ENCODE results near the gene RPS6KC1.

RPS6KC1 gene

GRCh38 chr1:213162862-213163261, 111.8 kb downstream of the RPS6KC1 start:
- TF ChIP-seq, protein P1, sequence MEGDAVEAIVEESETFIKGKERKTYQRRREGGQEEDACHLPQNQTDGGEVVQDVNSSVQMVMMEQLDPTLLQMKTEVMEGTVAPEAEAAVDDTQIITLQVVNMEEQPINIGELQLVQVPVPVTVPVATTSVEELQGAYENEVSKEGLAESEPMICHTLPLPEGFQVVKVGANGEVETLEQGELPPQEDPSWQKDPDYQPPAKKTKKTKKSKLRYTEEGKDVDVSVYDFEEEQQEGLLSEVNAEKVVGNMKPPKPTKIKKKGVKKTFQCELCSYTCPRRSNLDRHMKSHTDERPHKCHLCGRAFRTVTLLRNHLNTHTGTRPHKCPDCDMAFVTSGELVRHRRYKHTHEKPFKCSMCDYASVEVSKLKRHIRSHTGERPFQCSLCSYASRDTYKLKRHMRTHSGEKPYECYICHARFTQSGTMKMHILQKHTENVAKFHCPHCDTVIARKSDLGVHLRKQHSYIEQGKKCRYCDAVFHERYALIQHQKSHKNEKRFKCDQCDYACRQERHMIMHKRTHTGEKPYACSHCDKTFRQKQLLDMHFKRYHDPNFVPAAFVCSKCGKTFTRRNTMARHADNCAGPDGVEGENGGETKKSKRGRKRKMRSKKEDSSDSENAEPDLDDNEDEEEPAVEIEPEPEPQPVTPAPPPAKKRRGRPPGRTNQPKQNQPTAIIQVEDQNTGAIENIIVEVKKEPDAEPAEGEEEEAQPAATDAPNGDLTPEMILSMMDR (IDR thresholded peaks at IDR 0.05; ENCODE audit: low read depth, low read length), result no peak
- H3K4me3 ChIP-seq (ENCODE audit: low read depth, low read length), result no peak overlapping the region

GRCh38 chr1:213163278-213163711, 112.3 kb downstream of the RPS6KC1 start:
- TF ChIP-seq, protein P1 (IDR thresholded peaks at IDR 0.05; ENCODE audit: low read depth, low read length), result no peak
- H3K4me3 ChIP-seq (ENCODE audit: low read depth, low read length), result no peak overlapping the region

- H3K4me3 ChIP-seq (ENCODE audit: low read depth, low read length), result no peak overlapping the region
- TF ChIP-seq, protein P1 (IDR thresholded peaks at IDR 0.05; ENCODE audit: low read depth, low read length), result no peak
Observed at GRCh38 chr1:213164561-213164960, 113.5 kb downstream of the RPS6KC1 start.

DNA sequence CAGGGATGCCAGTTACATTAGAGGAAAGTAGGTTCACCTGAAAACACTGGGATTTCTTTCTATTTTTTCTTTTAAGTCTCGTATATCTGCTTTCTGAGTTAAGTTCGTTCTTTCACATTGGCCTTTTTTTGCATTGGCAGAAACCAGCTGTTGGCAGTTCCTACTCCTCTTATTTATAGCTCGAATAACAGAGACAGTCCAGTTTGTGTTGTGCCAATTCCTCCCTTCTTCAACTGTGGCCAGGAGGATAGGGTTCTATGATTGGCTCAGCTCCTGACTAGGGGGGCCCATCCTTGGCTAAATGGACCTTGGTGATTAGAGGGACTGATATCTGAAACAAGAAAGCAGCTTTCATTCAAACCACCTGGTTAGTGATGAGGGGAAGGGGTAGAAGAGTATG, 115.8 kb downstream of the RPS6KC1 start:
- TF ChIP-seq, protein P1 (IDR thresholded peaks at IDR 0.05; ENCODE audit: low read depth, low read length), result no peak
- no peak overlapping the region for H3K4me3 ChIP-seq (ENCODE audit: low read depth, low read length)

DNA sequence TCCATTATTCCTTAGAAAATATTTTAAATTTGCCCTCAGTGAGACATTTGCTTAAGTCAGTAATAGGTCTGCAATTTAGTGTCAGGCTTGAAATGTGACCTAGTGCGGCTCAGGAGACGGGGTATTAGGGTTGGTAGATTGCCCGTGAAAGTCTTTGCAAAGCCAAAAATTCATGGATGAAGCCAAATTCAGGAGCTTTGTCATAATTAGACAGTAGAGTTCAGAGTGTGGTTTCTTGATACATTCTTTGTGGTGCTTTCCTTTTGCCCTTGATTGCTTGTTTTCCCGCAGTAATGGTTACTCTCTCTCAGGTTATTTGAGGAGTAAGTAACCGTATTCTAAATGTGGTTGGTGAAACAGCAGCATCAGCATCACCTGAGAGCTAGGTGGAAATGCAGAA, 120.7 kb downstream of the RPS6KC1 start:
- TF ChIP-seq, protein P1 (IDR thresholded peaks at IDR 0.05; ENCODE audit: low read depth, low read length), result no peak
- no peak overlapping the region for H3K4me3 ChIP-seq (ENCODE audit: low read depth, low read length)

GRCh38 chr1:213176341-213176740, 125.3 kb downstream of the RPS6KC1 start:
- no peak overlapping the region for H3K4me3 ChIP-seq (ENCODE audit: low read depth, low read length)
- TF ChIP-seq, protein P1 (IDR thresholded peaks at IDR 0.05; ENCODE audit: low read depth, low read length), result no peak

DNA sequence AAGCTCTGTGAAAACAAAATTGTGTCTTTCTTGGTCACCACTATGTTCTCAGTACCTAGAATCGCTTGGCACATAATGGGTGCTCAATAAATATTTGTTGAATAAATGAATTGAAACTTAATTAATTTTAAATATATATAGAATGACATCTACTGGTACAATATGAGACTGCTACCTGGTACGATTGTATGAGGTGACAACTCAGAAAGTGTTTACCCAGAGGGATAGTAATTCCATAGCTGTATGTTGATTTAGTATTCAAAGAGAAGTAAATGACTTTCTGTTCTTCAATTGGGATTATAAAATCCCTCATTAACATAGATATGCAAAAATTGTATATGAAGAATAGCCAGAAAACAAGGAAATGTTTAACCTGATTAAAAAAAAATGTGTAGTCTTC, 128.7 kb downstream of the RPS6KC1 start:
- H3K4me3 ChIP-seq (ENCODE audit: low read depth, low read length), result no peak overlapping the region
- TF ChIP-seq, protein P1 (IDR thresholded peaks at IDR 0.05; ENCODE audit: low read depth, low read length), result no peak
